ENCODE results near the gene MYO1H. TPM values are rescaled to one million over a fixed set of nuclear protein-coding genes. Genes with fewer than 3 reads are reported as not detected.

MYO1H gene
- total RNA-seq = not detected

DNA sequence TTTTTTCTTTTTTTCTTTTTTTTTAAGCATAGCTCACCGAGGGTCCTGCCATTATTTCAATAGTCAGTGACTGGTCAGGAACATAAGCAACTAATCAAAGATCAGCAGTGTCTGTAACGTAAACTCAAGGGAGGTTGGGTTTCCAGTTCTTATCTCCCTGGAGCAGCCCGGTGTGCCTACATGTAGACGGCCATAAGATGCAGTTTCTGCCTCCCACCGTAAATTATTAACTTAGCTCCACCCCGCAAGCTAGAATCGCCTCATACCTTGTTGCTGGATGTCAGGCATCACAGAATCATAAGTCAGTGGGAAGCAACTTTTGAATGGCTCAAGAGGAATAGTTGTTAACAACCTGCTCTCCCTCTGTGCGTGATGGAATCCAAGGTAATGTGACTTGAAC is at the start of gene MYO1H:
Gene MYO1H, plus strand, starts transcription at position 312 of the 400 bp plus-strand sequence. Its CDS starts 61 bp downstream, at position 373.
- Histone ChIP-seq H3K4me3 (no peak within 1 kb of the TSS), H3K27me3 (replicated peaks; ENCODE audit: insufficient read depth) (no peaks in the 10 kb centered on the region), H3K9me3 (no peaks in the 10 kb centered on the region), H3K36me3 (no peaks in the 10 kb centered on the region), H3K4me1 (ENCODE audit: control insufficient read depth in 1 of 2, low read depth in 2 of 2) (no peaks in the 10 kb centered on the region), H3K27ac (no peak within 1 kb of the TSS)
- DNase-seq (ENCODE audit: low spot score) (no peak), ATAC-seq (ENCODE audit: insufficient number of reproducible peaks, low FRiP score, low read depth) (no peak)
- TF ChIP-seq CTCF (IDR thresholded peaks at IDR 0.05) = no peak

DNA sequence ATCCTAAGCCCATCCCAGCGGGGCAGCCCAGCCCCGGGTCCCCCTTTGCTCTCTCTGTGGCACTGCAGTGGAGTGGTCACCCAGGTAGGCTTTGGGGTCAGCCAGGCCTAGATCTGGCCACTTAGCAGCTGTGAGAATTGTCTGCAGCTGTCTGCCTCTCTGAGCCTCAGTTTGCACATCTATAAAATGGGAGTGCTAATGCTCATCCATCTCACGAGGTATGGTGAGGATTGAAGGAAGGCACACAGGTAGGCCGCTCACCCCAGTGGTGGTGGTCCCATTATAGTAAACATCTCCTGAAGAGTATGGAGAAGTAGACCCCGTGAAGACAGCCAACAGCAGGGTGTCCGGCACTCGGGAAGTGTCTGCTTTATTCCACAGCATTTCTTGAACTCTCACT is 47.9 kb upstream of the MYO1H start:
- Histone ChIP-seq H3K27ac (no peak overlapping the region), H3K4me1 (ENCODE audit: control insufficient read depth in 1 of 2, low read depth in 2 of 2) (no peaks in the 10 kb centered on the region), H3K27me3 (replicated peaks; ENCODE audit: insufficient read depth) (no peaks in the 10 kb centered on the region), H3K36me3 (no peaks in the 10 kb centered on the region), H3K9me3 (no peaks in the 10 kb centered on the region), H3K4me3 (no peak overlapping the region)
- no peak for TF ChIP-seq CTCF (IDR thresholded peaks at IDR 0.05)
- no peak for ATAC-seq (ENCODE audit: insufficient number of reproducible peaks, low FRiP score, low read depth)
- no peak for DNase-seq (ENCODE audit: low spot score)

- no peaks in the 10 kb centered on the region for H3K36me3 ChIP-seq
- no peak overlapping the region for H3K27ac ChIP-seq
- H3K27me3 ChIP-seq (replicated peaks; ENCODE audit: insufficient read depth) = no peaks in the 10 kb centered on the region
- H3K4me3 ChIP-seq = no peak overlapping the region
- H3K9me3 ChIP-seq = no peaks in the 10 kb centered on the region
- H3K4me1 ChIP-seq (ENCODE audit: control insufficient read depth in 1 of 2, low read depth in 2 of 2) = no peaks in the 10 kb centered on the region
- no peak for DNase-seq (ENCODE audit: low spot score)
- ATAC-seq (ENCODE audit: insufficient number of reproducible peaks, low FRiP score, low read depth) = no peak
- no peak for TF ChIP-seq CTCF (IDR thresholded peaks at IDR 0.05)
Measured at GRCh38 chr12:109301643-109302168, 46.0 kb upstream of the MYO1H start.

DNA sequence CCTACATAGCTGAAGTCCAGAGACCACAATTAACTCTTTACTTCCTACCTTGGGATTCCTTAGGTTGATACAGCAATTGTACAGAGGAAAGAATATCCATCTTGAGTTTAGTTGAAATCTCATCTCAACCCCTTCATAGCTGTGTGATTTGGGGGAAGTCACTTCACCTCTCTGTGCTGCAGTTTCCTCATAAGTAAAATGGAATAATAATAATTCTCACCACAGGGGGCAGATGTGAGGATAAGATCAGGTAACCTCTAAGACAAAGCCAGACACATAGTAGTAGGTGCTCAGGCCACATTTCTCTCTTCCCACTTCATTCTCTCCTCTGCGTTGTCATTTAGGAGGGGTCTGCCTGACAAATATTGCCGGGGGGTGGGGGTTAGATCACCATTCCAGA is 45.3 kb upstream of the MYO1H start:
- Histone ChIP-seq H3K4me1 (ENCODE audit: control insufficient read depth in 1 of 2, low read depth in 2 of 2) (no peaks in the 10 kb centered on the region), H3K4me3 (no peak overlapping the region), H3K27me3 (replicated peaks; ENCODE audit: insufficient read depth) (no peaks in the 10 kb centered on the region), H3K36me3 (no peaks in the 10 kb centered on the region), H3K27ac (no peak overlapping the region), H3K9me3 (no peaks in the 10 kb centered on the region)
- no peak for TF ChIP-seq CTCF (IDR thresholded peaks at IDR 0.05)
- ATAC-seq (ENCODE audit: insufficient number of reproducible peaks, low FRiP score, low read depth) = no peak
- DNase-seq (ENCODE audit: low spot score) = no peak

GRCh38 chr12:109302770-109303169 is 44.9 kb upstream of the MYO1H start:
- H3K4me3 ChIP-seq = no peak overlapping the region
- no peak overlapping the region for H3K27ac ChIP-seq
- ATAC-seq (ENCODE audit: insufficient number of reproducible peaks, low FRiP score, low read depth) (no peak), DNase-seq (ENCODE audit: low spot score) (no peak)
- TF ChIP-seq CTCF (IDR thresholded peaks at IDR 0.05) = no peak
- H3K4me1 ChIP-seq (ENCODE audit: control insufficient read depth in 1 of 2, low read depth in 2 of 2) = no peaks in the 10 kb centered on the region
- H3K9me3 ChIP-seq = no peaks in the 10 kb centered on the region
- no peaks in the 10 kb centered on the region for H3K36me3 ChIP-seq
- peaks cover 4% of the 10 kb centered on the region for H3K27me3 ChIP-seq (replicated peaks; ENCODE audit: insufficient read depth)

Measured in thoracic aorta (tissue), 2 donors.